ENCODE data around the gene ZNF296.
"Not testable (repeated sequence)": the region's sequence is repeated elsewhere in the genome, so short reads cannot be mapped to it uniquely, and the experiment has no call there.

Gene ZNF296

GRCh38 chr19:45076029-45076850, at the start of gene ZNF296:
TSS of gene ZNF296 (minus strand) at chr19:45076478. CDS start at chr19:45076373, 105 bp downstream.
- peak; percentile 69 for DNase-seq (ENCODE audit: extremely low spot score, insufficient read length, low read depth)

GRCh38 chr19:45125360-45125759, 49.1 kb upstream of the ZNF296 start:
- DNase-seq (ENCODE audit: extremely low spot score, insufficient read length, low read depth) (no peak), FAIRE-seq (no peak)

More at GRCh38 chr19:45076029-45076850, at the start of gene ZNF296:
- FAIRE-seq, result peak; percentile 84

- no peak for DNase-seq (ENCODE audit: extremely low spot score, insufficient read length, low read depth)
- no peak for FAIRE-seq
Observed at GRCh38 chr19:45124021-45124420, 47.7 kb upstream of the ZNF296 start.

- DNase-seq (ENCODE audit: extremely low spot score, insufficient read length, low read depth) (no peak), FAIRE-seq (no peak)
Observed at GRCh38 chr19:45123440-45123850, 47.2 kb upstream of the ZNF296 start.

- FAIRE-seq (no peak), DNase-seq (ENCODE audit: extremely low spot score, insufficient read length, low read depth) (no peak)
Observed at GRCh38 chr19:45122832-45123231, 46.6 kb upstream of the ZNF296 start.

GRCh38 chr19:45121827-45122345, 45.6 kb upstream of the ZNF296 start:
- DNase-seq (ENCODE audit: extremely low spot score, insufficient read length, low read depth) (no peak), FAIRE-seq (no peak)

GRCh38 chr19:45119582-45119981, 43.3 kb upstream of the ZNF296 start:
- DNase-seq (ENCODE audit: extremely low spot score, insufficient read length, low read depth) (no peak), FAIRE-seq (no peak)

GRCh38 chr19:45118591-45119355, 42.5 kb upstream of the ZNF296 start:
- FAIRE-seq, result peak; percentile 60
- DNase-seq (ENCODE audit: extremely low spot score, insufficient read length, low read depth), result not testable (repeated sequence)

- DNase-seq (ENCODE audit: extremely low spot score, insufficient read length, low read depth) (no peak), FAIRE-seq (no peak)
Observed at GRCh38 chr19:45118106-45118505, 41.8 kb upstream of the ZNF296 start.

- FAIRE-seq, result no peak
- no peak for DNase-seq (ENCODE audit: extremely low spot score, insufficient read length, low read depth)
Observed at GRCh38 chr19:45117671-45118070, 41.4 kb upstream of the ZNF296 start.

GRCh38 chr19:45117167-45117594, 40.9 kb upstream of the ZNF296 start:
- peak; percentile 48 for DNase-seq (ENCODE audit: extremely low spot score, insufficient read length, low read depth)
- peak; percentile 90 for FAIRE-seq

- no peak for FAIRE-seq
Observed at GRCh38 chr19:45115809-45116615, 39.7 kb upstream of the ZNF296 start.

GRCh38 chr19:45114116-45114515, 37.8 kb upstream of the ZNF296 start:
- FAIRE-seq (no peak), DNase-seq (ENCODE audit: extremely low spot score, insufficient read length, low read depth) (no peak)

More at GRCh38 chr19:45115809-45116615, 39.7 kb upstream of the ZNF296 start:
- DNase-seq (ENCODE audit: extremely low spot score, insufficient read length, low read depth), result no peak

GRCh38 chr19:45113628-45114027, 37.4 kb upstream of the ZNF296 start:
- FAIRE-seq (no peak), DNase-seq (ENCODE audit: extremely low spot score, insufficient read length, low read depth) (no peak)

- FAIRE-seq (no peak), DNase-seq (ENCODE audit: extremely low spot score, insufficient read length, low read depth) (no peak)
Observed at GRCh38 chr19:45112111-45112827, 36.0 kb upstream of the ZNF296 start.

- peak; percentile 54 for FAIRE-seq
Observed at GRCh38 chr19:45110851-45111266, 34.6 kb upstream of the ZNF296 start.

GRCh38 chr19:45107621-45108150, 31.4 kb upstream of the ZNF296 start:
- no peak for FAIRE-seq

More at GRCh38 chr19:45110851-45111266, 34.6 kb upstream of the ZNF296 start:
- no peak for DNase-seq (ENCODE audit: extremely low spot score, insufficient read length, low read depth)

GRCh38 chr19:45106363-45106762, 30.1 kb upstream of the ZNF296 start:
- DNase-seq (ENCODE audit: extremely low spot score, insufficient read length, low read depth); FAIRE-seq: not testable (repeated sequence)

More at GRCh38 chr19:45107621-45108150, 31.4 kb upstream of the ZNF296 start:
- no peak for DNase-seq (ENCODE audit: extremely low spot score, insufficient read length, low read depth)

All from GM18507 (cell line).